Mesothelial cell of epicardium (in vitro differentiated cells): Measurements from ENCODE around the gene PPIF. TPM values are rescaled to one million over a fixed set of nuclear protein-coding genes. Genes with fewer than 3 reads are reported as not detected.
"Not testable (repeated sequence)": the region's sequence is repeated elsewhere in the genome, so short reads cannot be mapped to it uniquely, and the experiment has no call there.

Source experiments
- DNase-seq, 2 experiments: peaks; one replicate each; pipeline ENCODE4 v3.0.0; 2021; ENCODE audit warnings: low spot score in 2 of 2; ENCODE audit not compliant: unreplicated experiment in 2 of 2
- H3K27ac Mint-ChIP-seq: 2 replicates; pipeline ENCODE4 v1.8.0; 2021; ENCODE audit warnings: mixed read lengths
- H3K27me3 Mint-ChIP-seq: 2 replicates; pipeline ENCODE4 v1.8.0; 2021; ENCODE audit warnings: low read depth, mixed read lengths
- H3K36me3 Mint-ChIP-seq: 2 replicates; pipeline ENCODE4 v1.8.0; 2021; ENCODE audit warnings: mixed read lengths
- H3K4me1 Mint-ChIP-seq: 2 replicates; pipeline ENCODE4 v1.8.0; 2021; ENCODE audit warnings: mixed read lengths
- H3K4me3 Mint-ChIP-seq: 2 replicates; pipeline ENCODE4 v1.8.0; 2021; ENCODE audit warnings: mild to moderate bottlenecking, moderate library complexity, mixed read lengths
- H3K9me3 Mint-ChIP-seq: 2 replicates; pipeline ENCODE4 v1.8.0; 2021; ENCODE audit warnings: mixed read lengths
- total RNA-seq: library from RNA; stranded (reverse); gene quantifications from 3 replicates; pipeline ENCODE4 v1.2.1, GENCODE V29; 2021
- TF ChIP-seq, protein P1 (sequence below): fragments of 200-600 bp; sonication (generic); IDR thresholded peaks from one replicate; pipeline ENCODE4 v1.5.0; 2021; ENCODE audit warnings: antibody characterized with exemption; ENCODE audit not compliant: unreplicated experiment

The PPIF gene
- total RNA-seq, 1 donor from 2014 or later, result 35.1 TPM

DNA sequence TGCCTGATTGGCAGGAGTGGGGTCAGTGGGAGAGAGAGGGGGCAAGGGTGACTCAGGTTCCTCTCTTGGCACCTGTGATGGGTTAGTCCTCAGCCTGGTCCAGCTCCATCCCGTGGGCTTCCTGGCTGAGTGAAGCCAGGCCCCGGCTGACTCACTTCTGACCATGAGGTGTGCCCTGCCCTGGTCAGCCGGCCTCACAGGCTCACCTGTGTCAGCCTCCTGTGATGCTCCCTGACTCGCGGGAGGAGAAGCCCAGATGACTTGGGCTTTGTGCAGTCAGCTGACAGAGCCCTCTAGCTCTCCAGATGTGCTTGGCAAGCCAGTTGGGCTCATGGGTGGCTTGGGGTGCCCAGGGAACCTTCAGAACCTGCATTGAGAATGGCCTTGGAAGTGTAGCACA lies 16.0 kb upstream of the PPIF start:
- H3K27ac Mint-ChIP-seq, result no peak overlapping the region
- H3K9me3 Mint-ChIP-seq, result peaks cover 4% of the 10 kb centered on the region
- TF ChIP-seq, protein P1, sequence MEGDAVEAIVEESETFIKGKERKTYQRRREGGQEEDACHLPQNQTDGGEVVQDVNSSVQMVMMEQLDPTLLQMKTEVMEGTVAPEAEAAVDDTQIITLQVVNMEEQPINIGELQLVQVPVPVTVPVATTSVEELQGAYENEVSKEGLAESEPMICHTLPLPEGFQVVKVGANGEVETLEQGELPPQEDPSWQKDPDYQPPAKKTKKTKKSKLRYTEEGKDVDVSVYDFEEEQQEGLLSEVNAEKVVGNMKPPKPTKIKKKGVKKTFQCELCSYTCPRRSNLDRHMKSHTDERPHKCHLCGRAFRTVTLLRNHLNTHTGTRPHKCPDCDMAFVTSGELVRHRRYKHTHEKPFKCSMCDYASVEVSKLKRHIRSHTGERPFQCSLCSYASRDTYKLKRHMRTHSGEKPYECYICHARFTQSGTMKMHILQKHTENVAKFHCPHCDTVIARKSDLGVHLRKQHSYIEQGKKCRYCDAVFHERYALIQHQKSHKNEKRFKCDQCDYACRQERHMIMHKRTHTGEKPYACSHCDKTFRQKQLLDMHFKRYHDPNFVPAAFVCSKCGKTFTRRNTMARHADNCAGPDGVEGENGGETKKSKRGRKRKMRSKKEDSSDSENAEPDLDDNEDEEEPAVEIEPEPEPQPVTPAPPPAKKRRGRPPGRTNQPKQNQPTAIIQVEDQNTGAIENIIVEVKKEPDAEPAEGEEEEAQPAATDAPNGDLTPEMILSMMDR, result no peak
- no peaks in the 10 kb centered on the region for H3K36me3 Mint-ChIP-seq
- DNase-seq, result no peak
- H3K4me3 Mint-ChIP-seq, result no peak overlapping the region
- no peaks in the 10 kb centered on the region for H3K4me1 Mint-ChIP-seq
- no peaks in the 10 kb centered on the region for H3K27me3 Mint-ChIP-seq

- no peak for DNase-seq
- TF ChIP-seq, protein P1, result no peak
- Mint-ChIP-seq H3K27ac (no peak overlapping the region), H3K36me3 (no peaks in the 10 kb centered on the region), H3K4me1 (no peaks in the 10 kb centered on the region), H3K27me3 (no peaks in the 10 kb centered on the region), H3K4me3 (no peak overlapping the region), H3K9me3 (peaks cover 4% of the 10 kb centered on the region)
These were observed 15.6 kb upstream of the PPIF start for GRCh38 chr10:79331709-79332108.

GRCh38 chr10:79332610-79333315 lies 14.5 kb upstream of the PPIF start:
- not testable (repeated sequence) for H3K27ac Mint-ChIP-seq, DNase-seq, H3K27me3 Mint-ChIP-seq, H3K4me3 Mint-ChIP-seq, H3K4me1 Mint-ChIP-seq, H3K36me3 Mint-ChIP-seq, H3K9me3 Mint-ChIP-seq

DNA sequence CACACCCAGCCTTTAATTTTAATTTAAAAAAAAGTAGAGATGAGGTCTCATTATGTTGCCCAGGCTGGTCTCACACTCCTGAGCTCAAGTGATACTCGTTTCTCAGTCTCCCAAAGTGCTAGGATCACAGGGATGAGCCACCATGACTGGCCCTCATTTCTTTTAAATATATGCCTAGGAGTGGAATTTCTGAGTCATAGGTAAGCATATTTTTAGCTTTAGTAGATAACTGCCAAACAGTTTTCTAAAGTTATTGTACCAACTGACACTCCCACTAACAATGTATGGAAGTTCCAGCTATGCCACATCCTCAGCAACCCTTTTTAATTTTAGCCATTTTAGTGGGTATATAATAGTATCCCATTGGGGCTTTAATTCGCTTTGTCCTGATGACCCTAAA lies 13.8 kb upstream of the PPIF start:
- peaks cover 4% of the 10 kb centered on the region for H3K9me3 Mint-ChIP-seq
- DNase-seq, result no peak
- H3K27me3 Mint-ChIP-seq, result no peaks in the 10 kb centered on the region
- TF ChIP-seq, protein P1, result no peak
- no peak overlapping the region for H3K27ac Mint-ChIP-seq
- no peaks in the 10 kb centered on the region for H3K36me3 Mint-ChIP-seq
- H3K4me3 Mint-ChIP-seq, result no peak overlapping the region
- H3K4me1 Mint-ChIP-seq, result no peaks in the 10 kb centered on the region

GRCh38 chr10:79334573-79334972 lies 12.7 kb upstream of the PPIF start:
- DNase-seq, result no peak
- no peak overlapping the region for H3K27ac Mint-ChIP-seq
- TF ChIP-seq, protein P1, result no peak
- peaks cover 4% of the 10 kb centered on the region for H3K9me3 Mint-ChIP-seq
- no peaks in the 10 kb centered on the region for H3K36me3 Mint-ChIP-seq
- no peak overlapping the region for H3K4me3 Mint-ChIP-seq
- H3K27me3 Mint-ChIP-seq, result no peaks in the 10 kb centered on the region
- no peaks in the 10 kb centered on the region for H3K4me1 Mint-ChIP-seq

DNA sequence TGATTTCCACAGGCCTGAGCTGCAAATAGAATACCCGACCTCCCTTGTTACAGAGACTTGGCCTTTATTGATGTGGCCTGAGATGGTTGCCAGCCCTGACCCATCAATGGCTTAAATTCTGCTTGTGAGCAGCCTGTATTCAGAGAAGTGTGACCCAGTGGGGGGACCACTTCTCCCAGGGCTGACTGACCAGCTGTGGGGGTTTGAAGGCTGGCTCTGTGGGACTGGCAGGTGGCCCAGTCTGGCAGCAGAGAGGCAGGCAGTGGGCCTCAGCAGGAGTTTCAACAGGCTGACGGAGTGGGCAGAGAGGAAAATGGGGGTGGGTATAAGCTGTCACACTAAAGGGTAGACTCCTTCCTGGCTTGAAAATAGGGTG lies 12.2 kb upstream of the PPIF start:
- Mint-ChIP-seq H3K36me3 (no peaks in the 10 kb centered on the region), H3K4me3 (no peak overlapping the region), H3K27ac (no peak overlapping the region), H3K9me3 (peaks cover 4% of the 10 kb centered on the region), H3K4me1 (no peaks in the 10 kb centered on the region), H3K27me3 (no peaks in the 10 kb centered on the region)
- TF ChIP-seq, protein P1, result no peak
- no peak for DNase-seq
